IPS-18c (cell line): ENCODE measurements around the gene MCC.

Experiments used
- H3K4me3 ChIP-seq: 2 replicates; pipeline ENCODE4 v1.7.0; 2013; ENCODE audit warnings: low read depth, mild to moderate bottlenecking, low read length, moderate library complexity; ENCODE audit not compliant: insufficient read depth
- H3K9me3 ChIP-seq: one replicate; pipeline ENCODE4 v1.6.1; 2013; ENCODE audit warnings: mild to moderate bottlenecking, low read length, moderate library complexity; ENCODE audit not compliant: control insufficient read depth, insufficient read depth

The MCC gene

GRCh38 chr5:113201715-113202114 lies 286.5 kb downstream of the MCC start:
- Histone ChIP-seq H3K9me3 (no peaks in the 10 kb centered on the region), H3K4me3 (no peak overlapping the region)

- H3K4me3 ChIP-seq = no peak overlapping the region
- H3K9me3 ChIP-seq = no peaks in the 10 kb centered on the region
Measured at GRCh38 chr5:113199122-113199905, 288.9 kb downstream of the MCC start.

- H3K9me3 ChIP-seq = no peaks in the 10 kb centered on the region
- no peak overlapping the region for H3K4me3 ChIP-seq
Measured at GRCh38 chr5:113197456-113198200, 290.6 kb downstream of the MCC start.

DNA sequence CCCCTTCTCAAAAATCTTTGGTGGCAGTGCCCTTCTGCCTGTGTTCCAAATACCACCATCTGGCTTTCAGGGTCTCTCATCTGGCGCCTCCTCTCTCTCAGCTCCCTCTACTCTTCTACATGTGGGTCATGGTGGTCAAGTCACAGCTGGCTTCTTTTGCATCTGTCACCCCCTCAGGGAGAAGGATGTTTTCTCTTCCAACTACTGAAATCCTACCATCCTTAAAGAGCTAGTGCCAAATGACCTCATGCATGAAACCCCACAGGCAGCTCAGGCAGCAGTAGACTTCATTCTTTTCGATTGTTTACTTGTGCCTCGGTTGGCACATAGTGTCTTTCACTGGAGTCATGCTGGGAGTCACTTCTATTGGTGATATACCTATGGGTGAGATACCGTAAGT lies 292.5 kb downstream of the MCC start:
- Histone ChIP-seq H3K4me3 (no peak overlapping the region), H3K9me3 (no peaks in the 10 kb centered on the region)

DNA sequence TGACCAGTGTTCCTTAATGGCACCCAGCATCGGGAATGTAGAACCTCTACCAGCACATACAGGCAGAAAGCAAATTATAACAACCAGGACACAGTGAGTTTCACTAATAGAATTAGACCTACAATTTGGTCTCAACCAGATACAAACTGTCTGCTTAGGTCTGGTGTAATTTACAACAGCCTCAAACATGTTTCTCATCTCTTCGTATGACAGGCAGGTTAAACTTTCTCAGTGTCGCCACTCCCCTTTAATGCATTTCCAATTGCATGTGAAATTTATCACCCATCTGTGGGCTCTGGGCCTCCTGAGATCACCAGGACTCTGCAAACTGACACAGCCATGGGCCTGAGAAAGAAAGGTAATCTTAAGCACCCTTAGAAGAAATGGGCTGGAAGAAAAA lies 293.0 kb downstream of the MCC start:
- Histone ChIP-seq H3K4me3 (no peak overlapping the region), H3K9me3 (no peaks in the 10 kb centered on the region)

DNA sequence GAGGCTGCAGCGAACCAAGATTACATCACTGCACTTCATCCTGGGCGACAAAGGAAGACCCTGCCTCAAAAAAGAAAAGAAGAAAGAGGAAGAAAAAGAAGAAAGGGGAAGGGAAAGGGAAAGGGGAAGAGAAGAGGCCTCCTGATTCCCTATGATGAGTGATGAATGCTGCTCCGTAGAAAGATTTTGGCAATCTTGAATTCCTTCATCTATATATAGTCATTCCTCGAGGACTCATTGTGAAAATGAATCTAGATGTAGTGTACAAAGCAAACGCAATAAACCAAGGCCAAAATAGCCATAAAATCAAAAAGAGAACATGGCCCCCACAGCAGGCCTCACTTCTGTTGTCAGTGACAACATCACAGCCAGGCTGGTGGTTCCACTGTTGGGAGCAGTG lies 293.7 kb downstream of the MCC start:
- Histone ChIP-seq H3K9me3 (no peaks in the 10 kb centered on the region), H3K4me3 (no peak overlapping the region)

DNA sequence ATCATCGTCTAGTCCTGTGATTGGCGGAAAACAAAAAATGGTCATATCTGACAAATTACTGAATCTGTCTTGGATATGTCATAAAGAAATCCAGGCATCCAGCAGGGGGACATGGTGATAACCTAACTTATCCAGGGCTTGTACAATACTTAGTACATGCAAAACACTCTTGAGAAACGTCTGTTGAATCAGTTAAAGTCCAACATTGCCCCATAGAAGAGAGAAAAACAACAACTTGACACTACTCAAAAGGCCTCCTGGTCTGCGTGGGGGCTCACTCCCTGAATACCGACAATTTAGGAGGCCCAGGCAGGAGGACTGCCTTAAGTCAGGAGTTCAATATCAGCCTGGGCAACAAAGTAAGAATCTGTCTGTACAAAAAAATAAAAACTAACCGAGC lies 294.1 kb downstream of the MCC start:
- H3K4me3 ChIP-seq = no peak overlapping the region
- no peaks in the 10 kb centered on the region for H3K9me3 ChIP-seq

GRCh38 chr5:113193311-113193978 lies 294.8 kb downstream of the MCC start:
- H3K4me3 ChIP-seq = no peak overlapping the region
- no peaks in the 10 kb centered on the region for H3K9me3 ChIP-seq

DNA sequence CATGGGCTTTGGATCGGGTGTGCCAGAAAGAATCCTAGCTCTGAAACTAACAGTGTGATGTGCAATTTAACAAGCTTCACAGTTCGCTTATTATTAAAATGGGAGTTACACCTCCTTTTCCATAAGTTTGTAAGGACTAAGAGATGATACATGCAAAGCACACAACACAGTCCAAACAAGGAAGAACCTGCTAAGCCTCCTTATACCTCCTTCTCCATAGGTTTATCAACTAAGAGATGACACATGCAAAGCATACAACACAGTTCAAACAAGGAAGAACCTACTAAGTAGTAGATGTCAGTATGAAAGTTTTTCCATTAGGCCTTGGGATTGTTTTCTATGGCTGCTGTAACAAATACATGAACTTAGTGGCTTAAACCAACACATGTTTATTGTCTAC lies 295.7 kb downstream of the MCC start:
- Histone ChIP-seq H3K4me3 (no peak overlapping the region), H3K9me3 (no peaks in the 10 kb centered on the region)

DNA sequence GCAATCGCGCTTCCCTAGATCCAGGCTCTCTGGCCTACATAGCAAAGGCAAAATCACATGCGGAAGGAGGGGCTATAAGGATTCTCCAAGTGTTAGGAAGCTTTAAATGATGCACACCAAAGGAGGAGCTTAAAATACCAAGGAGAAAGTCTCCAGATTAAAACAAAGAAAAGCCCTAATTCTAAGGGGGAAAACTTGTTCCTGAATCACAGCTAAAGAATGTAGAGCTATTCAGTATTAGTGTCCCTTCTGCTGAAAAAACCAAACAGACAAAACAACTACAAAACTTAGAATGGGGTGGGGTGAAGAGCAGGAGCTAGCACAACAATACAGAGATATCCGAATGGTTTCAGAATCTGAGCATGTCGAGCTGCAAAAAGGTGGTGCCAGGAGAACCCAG lies 297.9 kb downstream of the MCC start:
- Histone ChIP-seq H3K9me3 (no peaks in the 10 kb centered on the region), H3K4me3 (no peak overlapping the region)

GRCh38 chr5:113189291-113189690 lies 299.0 kb downstream of the MCC start:
- Histone ChIP-seq H3K9me3 (no peaks in the 10 kb centered on the region), H3K4me3 (no peak overlapping the region)

DNA sequence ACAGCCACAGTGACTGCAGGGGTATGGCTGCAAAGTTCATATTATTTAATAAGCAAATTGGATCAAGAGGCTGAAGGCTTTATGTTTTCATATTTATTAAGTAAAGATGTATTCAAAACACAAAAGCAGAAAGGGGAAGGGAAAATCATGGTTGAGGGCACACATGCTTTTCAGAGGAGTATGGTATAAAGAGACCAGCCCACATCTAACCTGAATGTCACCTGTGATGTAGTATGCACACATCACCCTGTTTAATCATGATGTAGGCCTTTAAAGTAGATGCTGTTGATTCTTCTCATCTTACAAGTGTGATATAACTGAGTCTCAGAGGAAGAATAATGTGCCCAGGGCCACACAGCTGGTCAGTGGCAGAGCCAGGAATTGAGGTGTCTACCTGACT lies 299.8 kb downstream of the MCC start:
- no peak overlapping the region for H3K4me3 ChIP-seq
- no peaks in the 10 kb centered on the region for H3K9me3 ChIP-seq

DNA sequence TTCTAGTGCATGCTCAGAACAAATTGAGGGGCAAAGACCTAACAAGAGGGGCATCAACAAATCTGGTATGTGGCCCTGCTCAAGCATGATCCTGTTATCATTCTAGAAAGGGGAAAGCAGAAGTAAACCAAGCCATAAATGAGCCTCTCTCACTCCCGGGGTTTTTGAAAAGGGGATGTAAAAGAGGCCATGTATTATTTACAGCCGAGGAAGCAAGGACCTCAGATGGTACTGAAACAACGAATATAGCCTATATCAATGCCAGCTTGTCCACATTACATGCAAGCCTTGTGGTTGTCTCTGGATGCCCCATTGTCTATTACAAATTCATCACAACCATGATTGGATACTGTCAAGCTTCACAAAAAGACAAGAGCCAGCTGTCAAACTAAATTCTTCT lies 300.3 kb downstream of the MCC start:
- H3K9me3 ChIP-seq = no peaks in the 10 kb centered on the region
- no peak overlapping the region for H3K4me3 ChIP-seq

DNA sequence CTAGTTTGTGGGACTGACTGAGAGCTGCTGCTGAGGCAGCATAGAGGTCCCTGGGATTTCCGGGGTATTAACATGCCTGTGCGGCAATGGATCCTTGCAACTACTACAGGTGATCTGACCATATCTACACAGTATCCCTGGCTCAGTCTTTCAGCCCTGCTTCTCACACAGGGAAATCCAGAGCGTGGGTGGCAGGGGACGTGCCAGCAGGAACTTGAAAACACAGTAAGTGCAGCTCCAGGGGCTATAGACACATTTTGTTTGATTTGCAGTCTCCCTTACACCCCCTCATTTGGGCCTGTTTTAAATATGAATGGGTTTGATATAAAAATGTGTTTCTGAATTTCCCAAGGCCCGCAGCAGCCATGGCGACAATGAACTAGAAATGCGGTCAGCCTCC lies 302.2 kb downstream of the MCC start:
- H3K9me3 ChIP-seq = peaks cover 2% of the 10 kb centered on the region
- H3K4me3 ChIP-seq = no peak overlapping the region

GRCh38 chr5:113183694-113184093 lies 304.6 kb downstream of the MCC start:
- peaks cover 2% of the 10 kb centered on the region for H3K9me3 ChIP-seq
- H3K4me3 ChIP-seq = no peak overlapping the region

- H3K9me3 ChIP-seq = peaks cover 2% of the 10 kb centered on the region
- H3K4me3 ChIP-seq = no peak overlapping the region
Measured at GRCh38 chr5:113182658-113183344, 305.5 kb downstream of the MCC start.

DNA sequence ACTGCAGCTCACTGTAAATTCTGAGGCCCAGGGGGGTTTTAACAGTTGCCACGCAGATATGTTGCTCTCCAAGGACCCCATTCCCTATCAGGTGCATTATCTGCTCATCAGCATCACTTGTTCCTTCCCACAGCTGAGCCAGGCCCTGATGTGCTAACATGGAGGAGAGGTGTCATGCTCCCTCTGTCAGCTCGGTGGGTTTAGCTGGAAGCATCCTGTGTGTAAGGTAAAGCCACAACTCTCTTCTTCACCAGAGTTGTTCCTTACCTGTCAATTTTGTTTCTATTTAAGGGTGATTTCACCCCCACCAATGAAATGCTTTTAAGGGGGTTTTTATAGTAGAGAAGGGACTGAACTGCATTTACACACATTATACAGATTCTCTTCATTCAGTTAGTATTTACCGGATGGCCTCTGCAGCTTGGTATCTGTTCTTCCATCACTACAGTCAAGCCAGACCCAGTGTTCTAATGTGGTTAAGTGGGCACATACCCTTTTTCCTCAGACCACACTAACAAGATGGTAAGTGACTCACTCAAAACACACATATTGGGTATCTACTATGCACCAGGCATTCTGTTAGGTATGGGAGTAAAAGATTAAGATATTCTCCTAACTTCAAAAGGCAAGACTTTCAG lies 306.3 kb downstream of the MCC start:
- H3K9me3 ChIP-seq = peaks cover 2% of the 10 kb centered on the region
- no peak overlapping the region for H3K4me3 ChIP-seq
